ENCODE results near the gene TLE7. TPM values are rescaled to one million over a fixed set of nuclear protein-coding genes. Genes with fewer than 3 reads are reported as not detected.

The TLE7 gene
- total and polyA plus RNA-seq, 2 donors (not counting 1 experiment from before 2014, with no cell fraction given), result not detected

DNA sequence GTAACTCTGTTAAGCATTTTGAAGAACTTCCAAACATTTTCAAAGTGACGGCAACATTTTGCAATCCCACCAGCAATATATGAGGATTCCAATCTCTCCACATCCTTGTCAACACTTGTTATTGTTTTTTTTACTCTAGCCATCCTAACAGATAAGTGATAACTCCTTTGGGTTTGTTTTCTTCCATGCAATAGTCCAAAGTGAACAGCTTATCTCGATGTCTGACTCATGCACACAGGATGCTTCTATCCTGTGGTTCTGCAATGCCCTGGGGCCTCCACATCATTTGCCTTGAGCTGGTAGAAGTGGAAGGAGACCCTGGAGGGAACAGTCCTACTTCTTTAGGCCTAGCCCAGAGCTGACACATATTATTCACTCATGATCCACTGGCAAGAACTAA is 13.0 kb downstream of the TLE7 start:
- peaks cover 7% of the 10 kb centered on the region for H3K27me3 ChIP-seq (ENCODE audit: control insufficient read depth, insufficient read depth, low read length)
- TF ChIP-seq EZH2 (IDR thresholded peaks at IDR 0.05; ENCODE audit: low read length, missing control alignments), result no peak
- TF ChIP-seq, protein P1, sequence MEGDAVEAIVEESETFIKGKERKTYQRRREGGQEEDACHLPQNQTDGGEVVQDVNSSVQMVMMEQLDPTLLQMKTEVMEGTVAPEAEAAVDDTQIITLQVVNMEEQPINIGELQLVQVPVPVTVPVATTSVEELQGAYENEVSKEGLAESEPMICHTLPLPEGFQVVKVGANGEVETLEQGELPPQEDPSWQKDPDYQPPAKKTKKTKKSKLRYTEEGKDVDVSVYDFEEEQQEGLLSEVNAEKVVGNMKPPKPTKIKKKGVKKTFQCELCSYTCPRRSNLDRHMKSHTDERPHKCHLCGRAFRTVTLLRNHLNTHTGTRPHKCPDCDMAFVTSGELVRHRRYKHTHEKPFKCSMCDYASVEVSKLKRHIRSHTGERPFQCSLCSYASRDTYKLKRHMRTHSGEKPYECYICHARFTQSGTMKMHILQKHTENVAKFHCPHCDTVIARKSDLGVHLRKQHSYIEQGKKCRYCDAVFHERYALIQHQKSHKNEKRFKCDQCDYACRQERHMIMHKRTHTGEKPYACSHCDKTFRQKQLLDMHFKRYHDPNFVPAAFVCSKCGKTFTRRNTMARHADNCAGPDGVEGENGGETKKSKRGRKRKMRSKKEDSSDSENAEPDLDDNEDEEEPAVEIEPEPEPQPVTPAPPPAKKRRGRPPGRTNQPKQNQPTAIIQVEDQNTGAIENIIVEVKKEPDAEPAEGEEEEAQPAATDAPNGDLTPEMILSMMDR (conservative IDR thresholded peaks at IDR 0.05 in 1 of 2, IDR thresholded peaks at IDR 0.05 in 1 of 2; ENCODE audit: low read depth in 1 of 2, low read length in 2 of 2), result no peak
- no peak overlapping the region for H3K4me3 ChIP-seq (replicated peaks in 1 of 4; ENCODE audit: control extremely low read depth in 1 of 4, insufficient read depth in 1 of 4, low read depth in 3 of 4, low read length in 4 of 4)
- DNase-seq (ENCODE audit: low read depth in 2 of 2), result no peak
- H4K20me1 ChIP-seq (ENCODE audit: control insufficient read depth, extremely low read depth, insufficient read depth, low read length), result no peaks in the 10 kb centered on the region
- no peak overlapping the region for H3K9ac ChIP-seq (ENCODE audit: insufficient read depth, low read length)
- no peaks in the 10 kb centered on the region for H3K9me3 ChIP-seq (ENCODE audit: control insufficient read depth, insufficient read depth, low read depth, low read length)
- no peak overlapping the region for H3K27ac ChIP-seq (ENCODE audit: insufficient read depth, low read length)
- H3K4me2 ChIP-seq (ENCODE audit: extremely low read depth, insufficient read depth, low read length), result no peak overlapping the region
- no peak overlapping the region for H2AFZ ChIP-seq (ENCODE audit: low read length)
- no peaks in the 10 kb centered on the region for H3K79me2 ChIP-seq (ENCODE audit: control insufficient read depth, insufficient read depth, low read length)
- H3K4me1 ChIP-seq (ENCODE audit: control insufficient read depth, extremely low read depth, insufficient read depth, low read length), result no peaks in the 10 kb centered on the region
- H3K36me3 ChIP-seq (ENCODE audit: control insufficient read depth, insufficient read depth, low read length), result no peaks in the 10 kb centered on the region

DNA sequence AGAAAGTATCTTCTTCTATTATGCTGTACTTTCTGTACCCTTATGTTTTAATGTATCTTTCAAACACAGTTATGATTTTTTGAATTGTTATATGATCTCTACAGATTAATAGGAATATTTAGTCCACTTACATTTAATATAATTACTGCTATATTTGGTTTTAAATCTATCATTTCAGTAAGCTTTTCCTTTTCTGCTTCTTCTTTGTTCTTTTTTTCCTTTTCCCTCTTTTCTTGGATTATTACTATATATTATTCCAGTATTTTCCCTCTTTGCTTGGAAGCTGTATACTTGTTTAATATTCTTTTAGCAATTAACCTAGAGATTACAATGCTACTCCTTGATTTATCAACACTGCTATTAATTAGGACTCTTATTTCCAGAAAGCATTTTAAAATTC is 13.5 kb downstream of the TLE7 start:
- Histone ChIP-seq H3K4me1 (ENCODE audit: control insufficient read depth, extremely low read depth, insufficient read depth, low read length) (no peaks in the 10 kb centered on the region), H3K9ac (ENCODE audit: insufficient read depth, low read length) (no peak overlapping the region), H3K27ac (ENCODE audit: insufficient read depth, low read length) (no peak overlapping the region), H3K4me2 (ENCODE audit: extremely low read depth, insufficient read depth, low read length) (no peak overlapping the region), H3K36me3 (ENCODE audit: control insufficient read depth, insufficient read depth, low read length) (no peaks in the 10 kb centered on the region), H3K4me3 (replicated peaks in 1 of 4; ENCODE audit: control extremely low read depth in 1 of 4, insufficient read depth in 1 of 4, low read depth in 3 of 4, low read length in 4 of 4) (no peak overlapping the region), H3K79me2 (ENCODE audit: control insufficient read depth, insufficient read depth, low read length) (no peaks in the 10 kb centered on the region), H3K9me3 (ENCODE audit: control insufficient read depth, insufficient read depth, low read depth, low read length) (no peaks in the 10 kb centered on the region), H4K20me1 (ENCODE audit: control insufficient read depth, extremely low read depth, insufficient read depth, low read length) (no peaks in the 10 kb centered on the region), H2AFZ (ENCODE audit: low read length) (no peak overlapping the region), H3K27me3 (ENCODE audit: control insufficient read depth, insufficient read depth, low read length) (peaks cover 7% of the 10 kb centered on the region)
- DNase-seq (ENCODE audit: low read depth in 2 of 2), result no peak
- TF ChIP-seq, protein P1 (conservative IDR thresholded peaks at IDR 0.05 in 1 of 2, IDR thresholded peaks at IDR 0.05 in 1 of 2; ENCODE audit: low read depth in 1 of 2, low read length in 2 of 2), result no peak
- no peak for TF ChIP-seq EZH2 (IDR thresholded peaks at IDR 0.05; ENCODE audit: low read length, missing control alignments)

DNA sequence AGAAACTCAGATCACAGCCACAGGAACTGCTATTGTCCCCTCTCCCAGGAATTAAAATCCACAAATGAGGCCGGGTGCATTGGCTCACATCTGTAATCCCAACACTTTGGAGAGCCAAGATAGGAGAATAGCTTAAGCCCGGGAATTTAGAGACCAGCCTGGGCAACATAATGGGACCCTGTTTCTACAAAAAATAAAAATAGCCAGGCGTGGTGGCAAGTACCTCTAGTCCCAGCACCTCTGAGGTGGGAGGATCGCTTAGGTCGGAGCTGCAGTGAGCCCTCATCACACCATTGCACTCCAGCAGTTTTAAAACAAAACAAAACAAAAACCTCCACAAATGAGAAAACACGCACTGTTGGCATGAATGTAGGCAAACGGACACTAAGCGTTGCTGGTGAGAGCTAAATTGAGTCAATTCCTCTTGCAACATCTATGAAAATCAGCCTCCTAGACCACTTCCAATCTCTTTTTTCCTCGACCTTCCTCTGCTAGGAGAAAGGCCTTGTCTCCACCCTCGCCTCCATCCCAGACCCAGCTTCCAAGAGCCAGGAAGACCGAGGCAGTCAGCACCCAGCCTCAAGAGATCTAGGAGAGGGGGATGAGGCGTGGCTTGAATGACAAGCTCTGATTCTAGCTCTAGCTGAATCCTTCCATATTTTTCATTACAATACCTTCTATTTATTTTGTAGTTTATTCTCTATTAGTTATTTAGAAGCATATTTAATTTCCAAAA is 14.8 kb downstream of the TLE7 start:
- no peak overlapping the region for H3K9ac ChIP-seq (ENCODE audit: insufficient read depth, low read length)
- no peak overlapping the region for H3K4me2 ChIP-seq (ENCODE audit: extremely low read depth, insufficient read depth, low read length)
- H3K9me3 ChIP-seq (ENCODE audit: control insufficient read depth, insufficient read depth, low read depth, low read length), result no peaks in the 10 kb centered on the region
- no peaks in the 10 kb centered on the region for H3K36me3 ChIP-seq (ENCODE audit: control insufficient read depth, insufficient read depth, low read length)
- no peak overlapping the region for H3K27ac ChIP-seq (ENCODE audit: insufficient read depth, low read length)
- H3K79me2 ChIP-seq (ENCODE audit: control insufficient read depth, insufficient read depth, low read length), result no peaks in the 10 kb centered on the region
- no peak overlapping the region for H2AFZ ChIP-seq (ENCODE audit: low read length)
- TF ChIP-seq EZH2 (IDR thresholded peaks at IDR 0.05; ENCODE audit: low read length, missing control alignments), result no peak
- TF ChIP-seq, protein P1 (conservative IDR thresholded peaks at IDR 0.05 in 1 of 2, IDR thresholded peaks at IDR 0.05 in 1 of 2; ENCODE audit: low read depth in 1 of 2, low read length in 2 of 2), result no peak
- H3K27me3 ChIP-seq (ENCODE audit: control insufficient read depth, insufficient read depth, low read length), result peaks cover 7% of the 10 kb centered on the region
- no peak for DNase-seq (ENCODE audit: low read depth in 2 of 2)
- no peak overlapping the region for H3K4me3 ChIP-seq (replicated peaks in 1 of 4; ENCODE audit: control extremely low read depth in 1 of 4, insufficient read depth in 1 of 4, low read depth in 3 of 4, low read length in 4 of 4)
- H3K4me1 ChIP-seq (ENCODE audit: control insufficient read depth, extremely low read depth, insufficient read depth, low read length), result no peaks in the 10 kb centered on the region
- no peaks in the 10 kb centered on the region for H4K20me1 ChIP-seq (ENCODE audit: control insufficient read depth, extremely low read depth, insufficient read depth, low read length)
